ENCODE measurements around the gene PPP1R15B. TPM values are rescaled to one million over a fixed set of nuclear protein-coding genes. Genes with fewer than 3 reads are reported as not detected.

The PPP1R15B gene
- 27.3 TPM for polyA plus RNA-seq (2013, experiment 1 of 2; ENCODE audit: insufficient read length)
- polyA plus RNA-seq (2013, experiment 2 of 2; ENCODE audit: insufficient read length) = 27.2 TPM

DNA sequence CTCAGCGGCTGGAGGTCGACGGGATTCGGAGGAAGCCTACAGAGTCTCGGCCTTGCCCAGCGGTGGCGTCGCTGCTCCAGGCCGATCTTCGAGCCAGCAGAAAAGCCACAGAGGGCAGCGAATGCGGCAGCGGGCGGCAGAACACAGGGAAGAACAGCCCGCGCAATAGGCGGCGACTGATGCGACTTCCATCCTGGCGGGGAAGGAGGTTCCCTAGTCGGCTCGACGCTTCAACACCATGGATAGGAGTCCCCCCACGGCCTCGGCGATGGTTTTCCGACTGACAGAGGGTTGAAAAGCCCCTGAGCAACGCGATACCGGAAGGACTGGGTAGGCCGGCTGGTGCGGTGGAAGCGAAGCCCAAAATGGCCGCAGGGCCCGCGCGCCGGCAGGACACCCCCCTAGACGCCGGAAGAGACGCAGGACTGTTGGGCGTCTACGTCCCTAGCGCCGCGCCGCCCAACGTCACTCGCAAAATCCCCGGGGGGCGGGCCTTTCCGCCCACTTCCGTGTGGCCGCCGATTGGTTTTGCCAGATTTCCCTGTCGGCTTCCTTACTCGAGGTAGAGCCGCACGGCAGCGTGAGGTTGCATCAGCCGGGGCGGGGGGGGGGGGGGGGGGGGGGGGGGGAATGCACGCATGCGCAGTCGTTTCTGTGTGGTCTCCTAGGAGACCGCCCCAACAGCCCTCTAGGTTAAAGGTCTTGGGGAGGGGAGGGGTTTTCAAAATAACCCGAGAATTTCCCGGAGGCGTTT, at the start of gene PPP1R15B:
TSS of gene PPP1R15B (minus strand) at position 367 of the 754 bp plus-strand sequence. CDS start 406 bp downstream, outside the sequence.
- DNase-seq = peak; percentile 99

GRCh38 chr1:204460346-204460745, 48.7 kb upstream of the PPP1R15B start:
- DNase-seq = no peak

GRCh38 chr1:204459706-204460105, 48.1 kb upstream of the PPP1R15B start:
- no peak for DNase-seq

DNA sequence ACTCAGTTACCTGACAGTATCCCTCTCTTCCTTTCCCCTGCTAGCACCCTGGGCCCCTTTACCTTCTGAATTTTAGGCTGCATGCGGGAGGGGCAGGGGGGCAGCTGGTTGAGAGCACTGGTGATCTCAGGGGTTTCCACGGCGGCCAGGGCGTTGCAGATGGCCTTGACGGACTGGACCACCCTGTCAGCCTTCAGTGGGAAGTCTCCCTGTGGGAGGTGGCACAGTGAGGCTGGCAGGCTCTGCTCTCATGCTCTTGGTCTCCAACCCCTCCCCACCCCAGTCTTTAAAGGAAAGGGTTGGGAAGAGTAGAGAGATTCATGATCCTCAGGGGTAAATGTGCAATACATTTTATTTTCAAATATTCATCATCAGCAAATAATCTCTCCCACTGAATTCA, 46.0 kb upstream of the PPP1R15B start:
- DNase-seq = no peak

GRCh38 chr1:204456826-204457442, 45.3 kb upstream of the PPP1R15B start:
- no peak for DNase-seq

DNA sequence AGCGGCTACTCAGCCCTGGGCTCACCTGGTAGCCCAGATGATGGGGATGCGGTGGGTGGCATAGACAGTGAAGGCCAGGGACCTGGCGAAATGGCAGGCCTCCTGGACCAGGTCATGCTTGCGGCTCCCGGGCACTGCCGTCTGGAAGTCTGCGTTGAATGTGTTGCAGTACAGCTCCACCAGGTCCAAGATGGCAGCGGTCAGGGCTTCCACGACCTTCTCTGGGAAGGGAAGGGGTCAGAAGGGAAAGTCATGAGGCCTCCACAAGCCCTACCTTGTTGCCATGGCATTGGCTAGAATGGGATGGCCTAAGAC, 44.2 kb upstream of the PPP1R15B start:
- no peak for DNase-seq

DNA sequence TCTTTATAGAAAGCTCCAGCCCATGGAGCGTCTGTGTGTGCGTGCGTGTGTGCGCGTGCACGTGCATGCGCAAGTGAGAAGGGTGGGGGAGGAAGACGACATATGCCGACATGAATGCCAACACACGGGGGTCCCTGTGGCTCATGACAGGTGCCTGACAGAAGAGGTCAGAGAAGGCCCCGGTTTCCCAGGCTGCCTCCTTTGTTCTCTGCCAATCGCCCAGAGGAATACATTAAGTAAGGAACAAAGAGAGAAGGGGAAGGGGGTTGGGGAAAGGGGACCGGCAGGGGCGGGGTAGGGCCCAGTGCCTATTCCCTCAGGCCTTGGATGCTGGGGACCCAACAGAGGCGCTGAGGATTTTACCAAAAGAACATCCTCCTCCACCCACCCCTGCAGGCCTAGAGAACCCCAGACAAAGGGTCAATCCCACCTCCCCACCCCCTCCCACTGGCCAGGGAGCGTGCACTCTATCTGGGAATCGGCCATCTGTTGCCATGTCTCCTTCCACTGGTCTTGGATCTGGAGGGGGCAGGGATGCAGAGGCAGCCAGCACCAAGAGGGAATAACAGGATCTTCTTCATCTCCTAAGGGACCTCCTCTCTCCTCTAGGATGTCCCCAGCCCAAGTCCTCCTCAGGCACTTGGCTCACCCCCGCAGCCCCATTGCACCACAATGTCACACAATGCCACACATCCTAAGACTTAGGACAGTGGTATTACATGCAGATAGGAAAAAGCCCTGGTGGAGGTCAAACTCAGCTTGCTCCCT, 43.6 kb upstream of the PPP1R15B start:
- DNase-seq = no peak

DNA sequence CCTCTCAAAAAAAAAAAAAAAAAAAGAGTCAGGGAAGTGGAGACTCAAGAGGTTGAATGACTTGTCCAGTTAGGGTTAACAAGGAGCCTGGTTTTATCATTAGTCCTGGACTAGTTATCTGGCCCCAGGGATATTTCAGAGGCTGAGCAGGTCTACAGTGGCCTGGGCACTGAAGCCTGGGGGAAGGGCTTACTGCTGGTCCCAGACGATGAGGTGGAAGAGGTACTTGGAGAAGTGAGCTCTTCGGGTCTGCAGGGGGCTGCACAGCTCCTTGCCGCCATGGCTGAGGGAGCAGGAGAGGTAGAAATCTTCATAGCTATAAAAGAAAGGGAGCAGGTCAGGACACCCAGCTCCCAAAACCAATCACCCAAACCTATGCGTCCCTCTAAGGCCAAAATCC, 42.9 kb upstream of the PPP1R15B start:
- no peak for DNase-seq

DNA sequence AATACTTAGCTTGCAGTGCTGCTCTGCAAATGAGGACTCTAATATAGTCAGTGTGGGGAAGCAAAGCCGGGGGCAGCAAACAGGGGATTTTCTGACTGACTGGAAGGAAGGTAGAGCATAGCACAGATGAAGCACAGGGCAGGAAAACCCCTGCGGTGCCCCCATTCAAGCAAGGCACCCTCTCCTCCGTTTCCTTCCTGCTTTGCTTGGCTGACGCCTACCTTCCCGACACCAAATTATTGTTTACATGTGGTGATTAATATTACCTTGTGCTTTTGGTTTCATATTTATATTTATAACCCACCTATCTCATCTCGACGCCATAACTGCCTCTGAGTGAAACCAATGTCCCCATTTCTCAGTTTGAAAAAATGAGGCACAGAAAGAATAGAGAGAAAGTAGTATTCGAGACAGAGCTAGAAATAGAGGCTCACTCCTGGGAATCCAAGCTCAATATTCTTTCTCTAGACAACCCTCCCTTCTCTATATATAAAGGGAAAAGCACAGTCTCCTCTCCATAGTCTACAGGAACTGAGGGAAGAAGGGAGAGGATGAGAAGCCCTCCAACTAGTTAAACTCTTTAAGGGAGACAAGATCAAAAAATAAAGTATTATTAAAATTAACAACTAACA, 41.6 kb upstream of the PPP1R15B start:
- no peak for DNase-seq

DNA sequence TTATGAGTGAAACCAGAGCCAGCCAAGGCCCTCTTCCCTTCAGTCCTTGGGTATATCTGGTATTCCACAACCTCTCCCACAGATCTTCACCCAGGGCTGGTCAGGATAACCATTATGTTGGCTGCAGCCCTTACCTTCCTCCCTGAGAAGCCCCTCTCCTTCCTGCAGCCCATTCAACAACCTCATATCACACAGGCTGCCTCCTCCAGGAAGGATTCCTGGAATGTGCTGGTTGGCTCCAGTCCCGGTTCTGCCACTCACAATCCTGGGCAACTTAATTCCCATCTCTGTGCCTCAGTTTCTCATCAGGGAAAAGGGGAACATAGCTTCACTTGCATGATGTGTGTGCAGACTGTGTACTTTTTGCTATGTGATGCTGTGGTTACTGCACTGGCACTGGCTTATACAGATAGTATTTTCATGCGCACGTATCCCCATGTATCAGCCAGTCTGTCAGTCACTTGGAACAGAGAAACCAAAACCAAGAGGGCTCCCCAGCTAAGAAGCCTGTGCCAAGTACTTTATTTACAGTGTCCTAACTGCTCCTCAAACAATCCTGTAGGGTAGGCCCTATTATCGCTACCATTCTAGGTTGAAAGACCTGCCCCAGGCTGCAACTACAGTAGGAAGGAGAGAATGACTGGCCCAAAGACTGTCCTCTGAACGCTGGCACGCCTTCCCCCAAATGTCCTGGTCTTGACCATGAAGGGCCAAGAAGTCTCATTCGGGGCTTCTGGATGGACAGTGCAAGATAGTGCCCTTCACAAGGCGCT, 39.9 kb upstream of the PPP1R15B start:
- DNase-seq = no peak

- no peak for DNase-seq
These were observed 39.0 kb upstream of the PPP1R15B start for GRCh38 chr1:204450461-204451257.

DNA sequence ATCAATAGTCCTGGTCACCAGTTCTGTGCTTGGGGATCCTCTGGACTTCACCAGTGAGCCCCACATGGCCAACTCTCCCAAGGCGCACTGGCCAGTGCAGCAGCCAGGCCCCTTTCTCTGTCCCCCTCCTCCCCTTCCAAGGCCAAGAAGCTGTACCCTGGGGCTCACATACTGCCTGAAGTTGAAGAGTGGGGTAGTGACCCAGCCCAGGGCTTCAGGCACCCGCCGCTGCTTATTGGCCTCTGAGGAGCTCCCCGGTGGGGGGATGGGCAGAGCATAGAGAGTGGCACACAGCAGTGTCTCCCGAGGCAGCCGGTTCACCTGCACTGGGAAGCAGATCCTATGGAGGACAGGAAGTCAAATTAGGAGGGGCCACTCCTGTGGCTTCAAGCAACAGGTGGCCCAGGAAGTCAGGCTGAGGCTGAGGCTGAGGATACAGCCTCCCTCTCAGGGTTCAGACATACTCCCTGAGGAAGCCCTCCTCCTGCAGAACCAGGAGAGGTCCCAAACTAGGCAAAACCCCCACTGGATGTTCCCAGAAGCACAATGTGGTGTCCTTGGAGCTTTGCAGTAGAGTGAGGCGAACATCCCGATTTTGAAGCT, 38.2 kb upstream of the PPP1R15B start:
- DNase-seq = no peak

DNA sequence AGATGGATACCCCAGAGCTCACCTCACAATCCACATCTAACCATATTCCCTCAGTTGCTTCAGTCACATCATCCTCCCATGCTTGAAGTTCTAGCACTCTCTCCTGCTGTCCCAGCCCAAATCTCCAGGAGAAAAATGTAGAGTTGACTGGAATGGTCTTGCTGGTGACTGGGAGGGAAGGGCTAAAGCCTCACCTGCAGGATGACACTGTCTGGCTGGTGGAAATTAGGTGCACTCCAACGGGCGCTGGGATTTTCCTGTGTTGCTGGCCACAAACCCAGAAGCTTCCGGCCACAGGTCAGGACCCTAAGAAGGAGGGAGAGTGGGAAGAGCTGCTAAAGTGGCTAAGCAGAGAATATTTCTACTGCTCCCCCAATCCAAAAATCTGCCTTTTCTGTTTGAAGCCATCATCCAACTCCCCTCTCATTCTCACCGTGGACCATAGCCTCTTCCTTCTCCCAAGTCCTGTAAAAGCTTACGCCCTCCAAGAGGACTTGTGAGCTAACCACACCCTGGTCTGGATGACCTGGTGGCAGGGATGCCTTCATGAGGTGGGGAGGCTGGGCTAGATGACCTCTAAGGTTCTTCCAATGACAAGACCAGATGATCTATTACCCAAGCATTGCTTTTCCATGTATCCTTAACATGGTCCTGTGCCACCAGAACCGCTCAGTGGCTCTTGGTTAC, 37.5 kb upstream of the PPP1R15B start:
- no peak for DNase-seq

DNA sequence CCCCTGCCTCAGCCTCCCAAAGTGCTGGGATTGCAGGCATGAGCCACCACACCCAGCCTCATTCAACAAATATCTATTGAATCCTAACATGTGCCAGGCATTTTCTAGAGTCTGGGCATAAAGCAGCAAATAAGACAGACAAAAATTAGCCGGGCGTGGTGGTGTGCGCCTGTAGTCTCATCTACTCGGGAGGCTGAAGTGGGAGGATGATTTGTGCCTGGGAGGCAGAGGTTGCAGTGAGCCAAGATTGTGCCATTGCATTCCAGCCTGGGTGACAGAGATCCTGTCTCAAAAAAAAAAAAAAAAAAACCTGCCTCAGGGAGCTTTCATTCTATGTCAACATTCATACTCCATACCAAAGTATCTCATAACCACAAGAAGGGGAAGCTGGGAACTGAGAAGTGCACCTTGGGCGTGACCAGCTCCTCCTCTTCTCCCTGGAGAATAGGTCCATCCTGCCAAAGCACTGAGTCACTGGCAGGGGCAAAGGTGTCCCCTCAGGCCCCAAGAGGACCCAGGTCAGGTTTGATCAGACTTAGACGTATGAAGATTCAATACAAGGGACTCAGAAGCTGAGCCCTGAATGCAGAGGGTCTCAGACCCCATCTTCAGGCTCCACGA, 36.8 kb upstream of the PPP1R15B start:
- peak; percentile 8 for DNase-seq

- DNase-seq = no peak
These were observed 36.1 kb upstream of the PPP1R15B start for GRCh38 chr1:204447736-204448135.

- no peak for DNase-seq
These were observed 35.6 kb upstream of the PPP1R15B start for GRCh38 chr1:204447190-204447589.

DNA sequence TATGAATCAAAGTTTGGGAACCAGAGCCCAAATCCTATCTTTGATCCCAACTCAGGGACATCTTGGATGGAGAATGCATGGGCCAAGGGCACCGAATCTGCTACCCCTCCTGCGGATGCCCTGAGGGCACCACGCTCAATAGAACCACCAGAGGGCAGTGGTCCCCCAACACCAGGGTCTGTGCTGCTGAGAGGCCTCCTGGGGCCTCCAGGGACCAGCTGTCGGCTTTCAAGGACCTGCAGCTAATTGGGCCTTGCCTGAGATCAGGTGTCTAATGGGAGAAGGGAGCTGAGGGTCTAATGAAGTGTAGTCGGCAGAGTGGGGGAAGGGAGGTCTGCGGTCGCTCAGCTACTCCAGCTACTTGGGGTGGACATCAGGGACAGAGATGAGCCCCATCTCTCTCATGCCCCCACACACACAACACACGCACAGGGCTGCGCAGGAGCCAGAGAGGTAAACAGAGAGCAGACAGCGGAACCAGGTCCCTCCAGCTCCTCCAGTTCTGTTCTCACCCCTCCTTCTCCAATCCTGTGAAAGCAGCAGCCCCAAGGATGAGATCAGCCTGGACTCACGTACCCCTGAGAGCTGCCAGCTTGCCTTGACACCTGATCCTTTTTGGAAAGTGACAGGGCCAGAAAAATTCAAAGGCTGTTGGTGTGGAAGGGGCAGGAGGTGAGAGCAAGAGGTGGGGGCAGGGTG, 34.9 kb upstream of the PPP1R15B start:
- peak; percentile 64 for DNase-seq

- peak; percentile 29 for DNase-seq
These were observed 34.3 kb upstream of the PPP1R15B start for GRCh38 chr1:204445860-204446412.
